GM12872 (cell line): ENCODE measurements around the gene PTPRN2.

Experiments used
- CTCF ChIP-seq: IDR thresholded peaks from 3 replicates; pipeline ENCODE4 v1.5.1; 2011; ENCODE audit warnings: low read depth, mild to moderate bottlenecking, low read length, moderate library complexity; ENCODE audit not compliant: insufficient read depth

Gene PTPRN2

GRCh38 chr7:157575777-157576176 is 1011.8 kb downstream of the PTPRN2 start:
- TF ChIP-seq CTCF = no peak

GRCh38 chr7:157574914-157575586 is 1012.6 kb downstream of the PTPRN2 start:
- TF ChIP-seq CTCF = no peak

GRCh38 chr7:157574120-157574825 is 1013.4 kb downstream of the PTPRN2 start:
- no peak for TF ChIP-seq CTCF

- TF ChIP-seq CTCF = no peak
Observed at GRCh38 chr7:157573244-157573643, 1014.4 kb downstream of the PTPRN2 start.

GRCh38 chr7:157572622-157573021 is 1015.0 kb downstream of the PTPRN2 start:
- TF ChIP-seq CTCF = no peak

GRCh38 chr7:157570531-157571200 is 1017.0 kb downstream of the PTPRN2 start:
- no peak for TF ChIP-seq CTCF

- no peak for TF ChIP-seq CTCF
Observed at GRCh38 chr7:157569967-157570366, 1017.7 kb downstream of the PTPRN2 start.
